IMR-90 (cell line): ENCODE data around the gene BCL11A. TPM values are rescaled to one million over a fixed set of nuclear protein-coding genes. Genes with fewer than 3 reads are reported as not detected.

Experiments
- ATAC-seq: fragments of 200-7000 bp; cut with Tn5 transposase; 2 replicates; pipeline ENCODE4 v1.9.1; 2020; ENCODE audit warnings: low read depth, mild to moderate bottlenecking, moderate library complexity
- BruUV-seq: library from RNA; stranded (reverse); fragments of 400-500 nt; replicated peaks from 2 replicates; lab custom pipeline; 2021; lab: Mats Ljungman, UMichigan
- CTCF ChIA-PET: fragments of 300-600 bp; formaldehyde crosslinking; extraction: SDS; loops from one replicate; lab custom pipeline; 2021; ENCODE audit warnings: antibody characterized with exemption; lab: Yijun Ruan, JAX
- POLR2A ChIA-PET: fragments of 300-600 bp; sonication (Branson Sonifier 250); formaldehyde crosslinking; loops from one replicate; lab custom pipeline; 2022; ENCODE audit warnings: antibody characterized with exemption; ENCODE audit not compliant: unreplicated experiment; lab: Charles Lee
- DNase-seq: peaks from one replicate; pipeline ENCODE4 v3.0.0; 2013
- H2AFZ ChIP-seq: replicated peaks from 2 replicates; pipeline ENCODE3; 2013; ENCODE audit warnings: low read length, mild to moderate bottlenecking; ENCODE audit not compliant: poor library complexity
- H2AK5ac ChIP-seq: 2 replicates; pipeline ENCODE4 v1.6.1; 2013; ENCODE audit warnings: low read depth, low read length, inconsistent platforms
- H2AK9ac ChIP-seq: replicated peaks from 2 replicates; pipeline ENCODE3; 2013; ENCODE audit warnings: mild to moderate bottlenecking, low read depth, low read length, moderate library complexity; ENCODE audit not compliant: poor library complexity
- H2BK120ac ChIP-seq: 2 replicates; pipeline ENCODE4 v1.6.1; 2013; ENCODE audit warnings: low read depth, low read length, inconsistent platforms
- H2BK15ac ChIP-seq: 3 replicates; pipeline ENCODE4 v1.6.1; 2013; ENCODE audit warnings: low read depth, low read length, inconsistent platforms
- H2BK20ac ChIP-seq: 2 replicates; pipeline ENCODE4 v1.6.1; 2013; ENCODE audit warnings: low read depth, mild to moderate bottlenecking, inconsistent platforms, low read length, moderate library complexity
- H2BK5ac ChIP-seq: 2 replicates; pipeline ENCODE4 v1.6.1; 2013; ENCODE audit warnings: mild to moderate bottlenecking, low read depth, low read length, inconsistent platforms; ENCODE audit not compliant: poor library complexity, severe bottlenecking
- H3K14ac ChIP-seq: replicated peaks from 2 replicates; pipeline ENCODE4 v1.6.1; 2013; ENCODE audit warnings: low read depth, low read length, inconsistent platforms
- H3K18ac ChIP-seq: 2 replicates; pipeline ENCODE4 v1.6.1; 2013; ENCODE audit warnings: low read depth, low read length, control low read depth
- H3K23ac ChIP-seq: 2 replicates; pipeline ENCODE4 v1.6.1; 2013; ENCODE audit warnings: low read depth, low read length, inconsistent platforms
- H3K27ac ChIP-seq: 2 replicates; pipeline ENCODE4 v1.5.1; 2013; ENCODE audit warnings: mild to moderate bottlenecking, control low read depth, low read length; ENCODE audit not compliant: insufficient read depth
- H3K27me3 ChIP-seq: 2 replicates; pipeline ENCODE4 v1.6.1; 2013; ENCODE audit warnings: low read length; ENCODE audit not compliant: control insufficient read depth, insufficient read depth
- H3K36me3 ChIP-seq: 2 replicates; pipeline ENCODE4 v1.6.1; 2013; ENCODE audit warnings: low read length, mixed read lengths; ENCODE audit not compliant: control insufficient read depth, insufficient read depth
- H3K4ac ChIP-seq: 2 replicates; pipeline ENCODE4 v1.6.1; 2013; ENCODE audit warnings: low read depth, low read length, inconsistent platforms
- H3K4me1 ChIP-seq: 2 replicates; pipeline ENCODE4 v1.6.1; 2013; ENCODE audit warnings: low read length, mixed read lengths; ENCODE audit not compliant: control insufficient read depth, insufficient read depth
- H3K4me2 ChIP-seq: 2 replicates; pipeline ENCODE4 v1.6.1; 2013; ENCODE audit warnings: low read depth, mild to moderate bottlenecking, control low read depth, low read length, moderate library complexity
- H3K4me3 ChIP-seq: 2 replicates; pipeline ENCODE4 v1.5.1; 2013; ENCODE audit warnings: low read depth, mild to moderate bottlenecking, control low read depth, low read length, moderate library complexity; ENCODE audit not compliant: insufficient read depth
- H3K56ac ChIP-seq: 2 replicates; pipeline ENCODE4 v1.6.1; 2013; ENCODE audit warnings: low read length, inconsistent platforms; ENCODE audit not compliant: insufficient read depth; ENCODE audit errors: extremely low read depth
- H3K79me1 ChIP-seq, 2 experiments: 2 replicates each; pipeline ENCODE4 v1.6.1; 2013; ENCODE audit warnings: low read length in 2 of 2, inconsistent platforms in 1 of 2, low read depth in 1 of 2
- H3K9ac ChIP-seq: 2 replicates; pipeline ENCODE4 v1.6.1; 2013; ENCODE audit warnings: low read depth, low read length, control low read depth
- H3K9me1 ChIP-seq: 2 replicates; pipeline ENCODE4 v1.6.1; 2013; ENCODE audit warnings: low read length, inconsistent platforms; ENCODE audit not compliant: insufficient read depth
- H3K9me3 ChIP-seq: 2 replicates; pipeline ENCODE4 v1.6.1; 2013; ENCODE audit warnings: low read length; ENCODE audit not compliant: control insufficient read depth, insufficient read depth
- H4K20me1 ChIP-seq: 2 replicates; pipeline ENCODE4 v1.6.1; 2013; ENCODE audit warnings: low read length, inconsistent platforms; ENCODE audit not compliant: insufficient read depth
- H4K5ac ChIP-seq: 2 replicates; pipeline ENCODE4 v1.6.1; 2013; ENCODE audit warnings: mild to moderate bottlenecking, low read depth, low read length, control low read depth
- H4K8ac ChIP-seq, 2 experiments: 2 replicates each; pipeline ENCODE4 v1.6.1; 2013; ENCODE audit warnings: low read depth in 2 of 2, low read length in 2 of 2, control low read depth in 1 of 2, inconsistent platforms in 1 of 2
- H4K91ac ChIP-seq: 2 replicates; pipeline ENCODE4 v1.6.1; 2013; ENCODE audit warnings: low read depth, low read length, inconsistent platforms; ENCODE audit not compliant: insufficient read depth
- BHLHE40 ChIP-seq: fragments of 150-350 bp; IDR thresholded peaks from 2 replicates; pipeline ENCODE4 v1.6.1; 2016; ENCODE audit warnings: mild to moderate bottlenecking, low read depth, low read length
- CTCF ChIP-seq: conservative IDR thresholded peaks from 2 replicates; pipeline ENCODE4 v1.5.1; 2012; ENCODE audit warnings: mild to moderate bottlenecking, low read depth, low read length, improper control_type of control experiment
- FOS ChIP-seq: fragments of 150-350 bp; IDR thresholded peaks from 2 replicates; pipeline ENCODE4 v1.6.1; 2016; ENCODE audit warnings: low read depth, low read length
- MAFK ChIP-seq: IDR thresholded peaks from 2 replicates; pipeline ENCODE4 v1.6.1; 2012; ENCODE audit warnings: low read depth, low read length, improper control_type of control experiment
- MAZ ChIP-seq: IDR thresholded peaks from 2 replicates; pipeline ENCODE4 v1.6.1; 2012; ENCODE audit warnings: low read depth, mild to moderate bottlenecking, low read length, improper control_type of control experiment, moderate library complexity, borderline replicate concordance
- MXI1 ChIP-seq: IDR thresholded peaks from 2 replicates; pipeline ENCODE4 v1.6.1; 2012; ENCODE audit warnings: low read depth, mild to moderate bottlenecking, low read length, moderate library complexity, borderline replicate concordance
- NFE2L2 ChIP-seq: fragments of 150-350 bp; IDR thresholded peaks from 2 replicates; pipeline ENCODE4 v1.6.1; 2016; ENCODE audit warnings: low read depth, mild to moderate bottlenecking, low read length
- POLR2A ChIP-seq: IDR thresholded peaks from 2 replicates; pipeline ENCODE4 v1.6.1; 2012; ENCODE audit warnings: mild to moderate bottlenecking, low read depth, low read length
- RAD21 ChIP-seq: IDR thresholded peaks from 2 replicates; pipeline ENCODE4 v1.6.1; 2012; ENCODE audit warnings: low read length, improper control_type of control experiment
- RCOR1 ChIP-seq: IDR thresholded peaks from 2 replicates; pipeline ENCODE4 v1.6.1; 2012; ENCODE audit warnings: mild to moderate bottlenecking, low read length, improper control_type of control experiment; ENCODE audit not compliant: insufficient replicate concordance
- RFX5 ChIP-seq: IDR thresholded peaks from 2 replicates; pipeline ENCODE4 v1.8.0; 2012; ENCODE audit warnings: low read depth, mild to moderate bottlenecking, low read length, moderate library complexity
- SMC3 ChIP-seq: fragments of 150-350 bp; IDR thresholded peaks from 2 replicates; pipeline ENCODE4 v1.6.1; 2016; ENCODE audit warnings: low read depth, mild to moderate bottlenecking, antibody characterized with exemption, low read length, moderate library complexity
- WGBS, 2 experiments: methylation state at CpG; one replicate each; pipeline versions ENCODE4 v1.1.5 to v1.1.7; 2013; ENCODE audit warnings: missing lambda C conversion rate in 2 of 2; ENCODE audit not compliant: insufficient read length in 1 of 2; ENCODE audit errors: extremely low coverage in 2 of 2; 5-methylcytosine and 5-hydroxymethylcytosine counted together
- dilution Hi-C: fragments of 300-500 bp; cut with HindIII; formaldehyde crosslinking; loops from one replicate; pipeline ENCODE4 v1.14.3; 2018; ENCODE audit warnings: low sequenced_read_pairs; ENCODE audit not compliant: unreplicated experiment
- in situ Hi-C: fragments of 300-500 bp; cut with MboI; formaldehyde crosslinking; loops from 3 replicates; pipeline ENCODE4 v1.14.3; 2019; ENCODE audit warnings: low sequenced_read_pairs, inconsistent platforms, mixed read lengths
- intact Hi-C: fragments of 100-400 bp; cut with micrococcal nuclease; formaldehyde crosslinking; loops from 2 replicates; pipeline ENCODE4 v1.10.0; 2022
- polyA plus RNA-seq, 3 experiments: library from polyadenylated mRNA; depleted of rRNA; stranded (reverse); fragments of >200 nt; gene quantifications; 2 replicates each; pipeline ENCODE4 v1.2.3, GENCODE V29; 2012; ENCODE audit warnings: low replicate concordance in 1 of 3
- total RNA-seq: library from RNA; depleted of rRNA; stranded (reverse); fragments of >200 nt; gene quantifications from 2 replicates; pipeline ENCODE4 v1.2.3, GENCODE V29; 2012

BCL11A gene
- total and polyA plus RNA-seq, 2 of the 4 experiments (the other 2 are of a cell fraction), result 1.0 to 1.1 TPM

DNA sequence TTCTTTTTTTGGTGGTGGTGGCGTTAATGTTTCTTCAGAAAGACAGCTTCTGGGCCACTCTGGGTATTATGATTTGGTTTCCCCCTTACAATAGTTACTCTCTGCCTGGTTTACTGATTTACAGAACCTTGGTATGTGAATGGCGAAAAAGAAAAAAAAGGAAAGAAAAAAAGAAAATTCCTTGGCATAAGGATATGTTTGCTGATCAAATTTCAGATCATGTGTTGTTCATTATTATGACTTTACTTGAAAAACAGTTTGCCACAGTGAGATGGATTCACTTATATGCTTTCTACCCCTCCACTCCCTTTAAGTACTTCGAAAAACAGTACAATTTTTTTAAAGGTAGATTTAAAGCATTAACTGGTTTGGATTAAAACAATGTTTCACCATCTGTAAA lies 21.0 kb downstream of the BCL11A start:
- Histone ChIP-seq H3K79me1 (no peaks in the 10 kb centered on the region), H3K4me3 (no peak overlapping the region), H2BK20ac (no peak overlapping the region), H3K27ac (no peak overlapping the region), H4K5ac (no peak overlapping the region), H2BK15ac (no peak overlapping the region), H3K9ac (no peak overlapping the region), H2AK5ac (no peak overlapping the region), H2AK9ac (no peak overlapping the region), H4K20me1 (no peaks in the 10 kb centered on the region), H4K8ac (no peak overlapping the region), H3K9me1 (no peaks in the 10 kb centered on the region), H3K36me3 (no peaks in the 10 kb centered on the region), H2AFZ (no peak overlapping the region), H2BK120ac (no peak overlapping the region), H3K14ac (no peak overlapping the region), H3K4me2 (no peak overlapping the region), H4K91ac (no peak overlapping the region), H3K18ac (no peak overlapping the region), H3K4ac (no peak overlapping the region), H3K27me3 (peaks cover 23% of the 10 kb centered on the region), H3K56ac (no peak overlapping the region), H3K23ac (no peak overlapping the region), H2BK5ac (no peak overlapping the region), H3K9me3 (no peaks in the 10 kb centered on the region), H3K4me1 (peaks cover 4% of the 10 kb centered on the region; the same call in 1 of the 2 replicates)
- dilution Hi-C loops, result no loop called here
- DNase-seq (no peak), ATAC-seq (no peak; the same call in 1 of the 2 replicates)
- no CpG with 5 or more reads among the region's 3 CpGs for WGBS, 2 experiments
- CTCF ChIA-PET, result interaction anchor here (0.8 kb wide), 1 partner anchor 872 kb away, joined by 3 read pairs; no protein-coding TSS in a partner anchor
- POLR2A ChIA-PET, result interaction anchor here (0.7 kb wide), 1 partner anchor 14 kb away, joined by 12 read pairs; no protein-coding TSS in a partner anchor
- no TSS peak for BruUV-seq
- intact Hi-C loops, result no loop called here
- TF ChIP-seq RAD21 (no peak), CTCF (no peak), NFE2L2 (no peak), FOS (no peak), MAZ (no peak), MXI1 (no peak), BHLHE40 (no peak), RFX5 (no peak), RCOR1 (no peak), POLR2A (no peak), MAFK (no peak), SMC3 (no peak)
- in situ Hi-C loops, result no loop called here
